GM12865 (cell line): ENCODE results near the gene ABCC3.
"Not testable (repeated sequence)": the region's sequence is repeated elsewhere in the genome, so short reads cannot be mapped to it uniquely, and the experiment has no call there.

Experiments used
- DNase-seq: peaks from one replicate; pipeline ENCODE4 v3.0.0; 2010; ENCODE audit warnings: low read depth
- H3K4me3 ChIP-seq: 2 replicates; pipeline ENCODE4 v1.5.1; 2011; ENCODE audit warnings: mild to moderate bottlenecking, low read depth, low read length, control low read depth
- TF ChIP-seq, protein P1 (sequence below): IDR thresholded peaks from 2 replicates; pipeline ENCODE4 v1.5.1; 2011; ENCODE audit warnings: low read length, control low read depth, low read depth, inconsistent platforms; ENCODE audit not compliant: insufficient read depth; ENCODE audit errors: missing control alignments

ABCC3 gene

DNA sequence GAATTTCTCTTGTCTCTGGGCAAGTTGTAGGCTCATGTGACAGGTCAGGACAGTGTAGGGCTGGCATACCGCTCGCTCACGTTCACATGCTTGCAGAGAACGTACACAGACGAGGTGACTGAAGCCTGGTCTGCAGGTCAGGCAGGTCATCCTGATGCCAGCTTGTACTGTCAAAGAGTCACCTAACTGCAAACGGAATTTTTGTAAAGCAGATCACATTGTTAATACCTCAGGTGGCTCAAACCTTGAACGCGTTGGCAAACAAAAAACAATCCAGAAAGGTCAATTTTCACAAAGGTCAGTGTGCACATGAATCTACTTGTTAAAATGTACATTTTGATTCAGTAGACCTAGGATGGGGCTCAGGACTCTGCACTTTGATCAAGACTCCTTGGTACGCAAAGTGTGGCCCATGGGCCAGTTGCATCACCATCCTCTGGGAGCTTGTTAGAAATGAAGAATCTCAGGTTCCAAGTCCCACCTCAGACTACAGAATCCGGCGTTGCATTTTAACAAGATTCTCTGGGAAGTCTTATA is 44.4 kb downstream of the ABCC3 start:
- TF ChIP-seq, protein P1, sequence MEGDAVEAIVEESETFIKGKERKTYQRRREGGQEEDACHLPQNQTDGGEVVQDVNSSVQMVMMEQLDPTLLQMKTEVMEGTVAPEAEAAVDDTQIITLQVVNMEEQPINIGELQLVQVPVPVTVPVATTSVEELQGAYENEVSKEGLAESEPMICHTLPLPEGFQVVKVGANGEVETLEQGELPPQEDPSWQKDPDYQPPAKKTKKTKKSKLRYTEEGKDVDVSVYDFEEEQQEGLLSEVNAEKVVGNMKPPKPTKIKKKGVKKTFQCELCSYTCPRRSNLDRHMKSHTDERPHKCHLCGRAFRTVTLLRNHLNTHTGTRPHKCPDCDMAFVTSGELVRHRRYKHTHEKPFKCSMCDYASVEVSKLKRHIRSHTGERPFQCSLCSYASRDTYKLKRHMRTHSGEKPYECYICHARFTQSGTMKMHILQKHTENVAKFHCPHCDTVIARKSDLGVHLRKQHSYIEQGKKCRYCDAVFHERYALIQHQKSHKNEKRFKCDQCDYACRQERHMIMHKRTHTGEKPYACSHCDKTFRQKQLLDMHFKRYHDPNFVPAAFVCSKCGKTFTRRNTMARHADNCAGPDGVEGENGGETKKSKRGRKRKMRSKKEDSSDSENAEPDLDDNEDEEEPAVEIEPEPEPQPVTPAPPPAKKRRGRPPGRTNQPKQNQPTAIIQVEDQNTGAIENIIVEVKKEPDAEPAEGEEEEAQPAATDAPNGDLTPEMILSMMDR, result no peak
- no peak overlapping the region for H3K4me3 ChIP-seq
- no peak for DNase-seq

DNA sequence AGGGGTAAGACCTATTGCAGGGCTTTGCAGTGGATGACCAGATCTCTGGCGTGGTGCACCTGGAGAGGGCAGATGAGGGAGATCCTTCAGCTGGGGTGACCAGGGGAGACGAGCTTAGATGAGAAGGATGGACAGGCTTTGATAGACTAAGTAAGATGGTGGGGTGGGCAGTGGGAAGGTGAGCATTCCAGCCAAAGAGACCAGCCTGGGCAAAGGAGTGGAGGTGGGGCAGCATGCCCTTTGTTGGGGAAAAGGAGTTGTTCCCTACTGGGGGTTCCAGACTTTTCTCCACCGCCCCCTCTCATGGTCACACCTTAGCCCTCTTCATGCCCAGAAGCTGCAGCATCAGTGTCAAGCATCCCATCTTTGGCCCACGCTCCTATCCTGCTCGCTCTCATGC is 45.4 kb downstream of the ABCC3 start:
- TF ChIP-seq, protein P1, result no peak
- no peak for DNase-seq
- no peak overlapping the region for H3K4me3 ChIP-seq

DNA sequence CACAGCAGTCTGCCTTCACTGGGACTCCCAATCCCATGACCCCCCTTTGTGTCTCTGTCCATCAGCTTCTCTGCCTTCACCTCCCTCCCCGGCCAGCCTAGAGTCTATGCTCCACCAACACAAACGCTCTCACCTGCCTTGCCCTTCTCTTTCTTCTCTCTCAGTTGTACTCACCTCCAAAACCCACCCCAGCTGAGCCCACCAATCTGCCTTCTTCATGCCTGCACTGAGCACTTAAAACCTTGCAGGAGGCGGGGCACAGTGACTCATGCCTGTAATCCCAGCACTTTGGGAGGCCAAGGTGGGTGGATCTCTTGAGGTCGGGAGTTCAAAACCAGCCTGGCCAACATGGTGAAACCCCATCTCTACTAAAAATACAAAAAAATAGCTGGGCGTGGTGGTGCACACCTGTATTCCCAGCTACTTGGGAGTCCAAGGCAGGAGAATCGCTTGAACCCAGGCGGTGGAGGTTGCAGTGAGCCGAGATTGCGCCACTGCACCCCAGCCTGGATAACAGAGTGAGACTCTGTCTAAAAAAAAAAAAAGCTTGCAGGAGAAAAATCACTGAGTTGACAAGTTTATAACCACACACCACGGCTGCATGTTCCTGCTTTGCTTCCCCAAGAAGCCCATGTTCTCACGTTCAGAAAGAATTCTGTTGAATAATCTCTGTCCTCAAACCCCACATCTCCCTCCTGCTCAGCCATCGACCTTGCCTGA is 46.0 kb downstream of the ABCC3 start:
- not testable (repeated sequence) for H3K4me3 ChIP-seq, DNase-seq

DNA sequence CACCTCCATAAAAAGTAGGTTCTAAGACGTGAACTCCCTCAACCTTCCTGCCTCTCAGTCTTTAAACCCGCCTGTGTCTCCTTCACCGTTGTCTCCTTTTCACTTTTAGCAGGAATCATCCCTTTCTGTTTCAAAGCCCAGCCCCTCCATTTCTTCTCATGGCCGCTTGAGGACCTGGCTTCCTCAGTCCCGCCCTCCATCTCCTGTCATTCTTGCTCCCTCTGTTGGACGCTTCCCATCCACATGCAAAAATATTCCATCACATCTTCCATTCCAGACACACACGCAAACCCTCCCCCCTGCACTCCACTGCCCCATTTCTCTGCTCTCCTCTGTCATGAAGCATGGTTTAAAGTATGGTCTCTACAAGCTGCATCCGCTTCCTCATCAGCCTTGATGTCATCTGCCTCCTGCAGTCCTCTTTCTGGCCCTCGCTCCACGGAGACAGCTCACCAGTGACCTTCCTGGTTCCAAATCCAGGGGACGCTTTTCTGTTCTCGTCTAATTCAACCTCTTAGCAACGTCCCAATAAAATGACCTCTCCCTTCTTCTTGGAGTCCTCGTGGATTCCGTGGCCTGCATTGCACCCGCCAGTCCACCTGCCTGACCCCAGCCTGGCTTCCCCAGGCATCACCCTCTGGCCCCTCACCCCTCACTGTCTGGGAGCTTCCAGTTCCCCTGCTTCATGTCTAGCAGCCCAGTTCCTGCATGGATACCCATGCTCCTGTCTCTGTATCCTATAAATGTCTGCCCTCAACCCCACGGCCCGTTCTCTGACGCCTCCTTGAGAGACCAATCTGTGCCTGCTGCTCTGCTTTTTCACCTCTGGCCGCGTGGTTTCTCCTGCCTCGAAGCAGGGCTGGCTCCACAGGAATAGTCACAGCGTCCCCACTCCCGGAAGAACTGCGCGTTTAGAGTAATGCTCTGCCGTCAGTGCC is 46.9 kb downstream of the ABCC3 start:
- DNase-seq, result peak; percentile 29
- no peak overlapping the region for H3K4me3 ChIP-seq
- TF ChIP-seq, protein P1, result no peak

- no peak for DNase-seq
- no peak overlapping the region for H3K4me3 ChIP-seq
- TF ChIP-seq, protein P1, result no peak
Observed at GRCh38 chr17:50682441-50682840, 47.8 kb downstream of the ABCC3 start.

DNA sequence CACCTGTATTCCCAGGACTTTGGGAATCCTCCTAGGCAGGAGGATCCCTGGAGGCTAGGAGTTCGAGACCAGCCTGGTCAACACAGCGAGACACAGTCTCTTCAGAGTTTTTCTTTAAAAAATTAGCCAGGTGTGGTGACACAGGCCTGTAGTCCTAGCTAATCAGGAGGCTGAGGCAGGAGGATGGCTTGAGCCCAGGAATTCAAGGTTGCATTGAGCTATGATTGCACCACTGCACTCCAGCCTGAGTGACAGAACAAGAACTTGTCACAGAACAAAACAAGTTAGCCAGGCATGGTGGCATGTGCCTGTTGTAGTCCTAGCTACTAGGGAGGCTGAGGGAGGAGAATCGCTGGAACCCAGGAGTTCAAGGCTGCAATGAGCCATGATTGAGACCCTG is 48.3 kb downstream of the ABCC3 start:
- TF ChIP-seq, protein P1, result no peak
- no peak for DNase-seq
- H3K4me3 ChIP-seq, result no peak overlapping the region
